ENCODE measurements around the gene MSL1. TPM values are rescaled to one million over a fixed set of nuclear protein-coding genes. Genes with fewer than 3 reads are reported as not detected.

Gene MSL1
- total RNA-seq, 1 donor from 2014 or later: 59.3 TPM

- no peak overlapping the region for H3K4me3 ChIP-seq (ENCODE audit: low read depth, low read length)
- no peak for DNase-seq (ENCODE audit: low read depth)
- TF ChIP-seq, protein P1, sequence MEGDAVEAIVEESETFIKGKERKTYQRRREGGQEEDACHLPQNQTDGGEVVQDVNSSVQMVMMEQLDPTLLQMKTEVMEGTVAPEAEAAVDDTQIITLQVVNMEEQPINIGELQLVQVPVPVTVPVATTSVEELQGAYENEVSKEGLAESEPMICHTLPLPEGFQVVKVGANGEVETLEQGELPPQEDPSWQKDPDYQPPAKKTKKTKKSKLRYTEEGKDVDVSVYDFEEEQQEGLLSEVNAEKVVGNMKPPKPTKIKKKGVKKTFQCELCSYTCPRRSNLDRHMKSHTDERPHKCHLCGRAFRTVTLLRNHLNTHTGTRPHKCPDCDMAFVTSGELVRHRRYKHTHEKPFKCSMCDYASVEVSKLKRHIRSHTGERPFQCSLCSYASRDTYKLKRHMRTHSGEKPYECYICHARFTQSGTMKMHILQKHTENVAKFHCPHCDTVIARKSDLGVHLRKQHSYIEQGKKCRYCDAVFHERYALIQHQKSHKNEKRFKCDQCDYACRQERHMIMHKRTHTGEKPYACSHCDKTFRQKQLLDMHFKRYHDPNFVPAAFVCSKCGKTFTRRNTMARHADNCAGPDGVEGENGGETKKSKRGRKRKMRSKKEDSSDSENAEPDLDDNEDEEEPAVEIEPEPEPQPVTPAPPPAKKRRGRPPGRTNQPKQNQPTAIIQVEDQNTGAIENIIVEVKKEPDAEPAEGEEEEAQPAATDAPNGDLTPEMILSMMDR (conservative IDR thresholded peaks at IDR 0.05; ENCODE audit: low read depth, low read length): no peak
Observed at GRCh38 chr17:40181205-40181604, 59.4 kb downstream of the MSL1 start.

- H3K4me3 ChIP-seq (ENCODE audit: low read depth, low read length): no peak overlapping the region
- no peak for DNase-seq (ENCODE audit: low read depth)
- TF ChIP-seq, protein P1 (conservative IDR thresholded peaks at IDR 0.05; ENCODE audit: low read depth, low read length): no peak
Observed at GRCh38 chr17:40182606-40183005, 60.8 kb downstream of the MSL1 start.

Other genes starting within 250 kb of the MSL1 start
- gene GSDMB, start 203.3 kb upstream of the MSL1 start, total RNA-seq: 3.2 and 3.3 TPM in 2 replicates
- 23.3 and 35.6 TPM in 2 replicates for gene ORMDL3, start 194.4 kb upstream of the MSL1 start, total RNA-seq
- gene LRRC3C, start 194.2 kb upstream of the MSL1 start, total RNA-seq: not detected in 2 replicates
- 0.23 TPM in 1 of 2 replicates, not detected in the other for gene GSDMA, start 159.0 kb upstream of the MSL1 start, total RNA-seq
- gene PSMD3, start 141.2 kb upstream of the MSL1 start, total RNA-seq: 106 and 191 TPM in 2 replicates
- gene CSF3, start 106.5 kb upstream of the MSL1 start, total RNA-seq: not detected in 2 replicates
- 90.0 and 98.6 TPM in 2 replicates for gene MED24, start 67.6 kb upstream of the MSL1 start, total RNA-seq
- 3.8 and 5.4 TPM in 2 replicates for gene THRA, start 59.0 kb upstream of the MSL1 start, total RNA-seq
- gene NR1D1, start 21.4 kb upstream of the MSL1 start, total RNA-seq: 0.40 and 1.2 TPM in 2 replicates
- 40.9 and 58.9 TPM in 2 replicates for gene CASC3, start 18.6 kb downstream of the MSL1 start, total RNA-seq
- 2.1 and 2.8 TPM in 2 replicates for gene RAPGEFL1, start 55.5 kb downstream of the MSL1 start, total RNA-seq
- 7.5 and 12.5 TPM in 2 replicates for gene WIPF2, start 97.3 kb downstream of the MSL1 start, total RNA-seq
- 49.2 and 66.5 TPM in 2 replicates for gene CDC6, start 165.9 kb downstream of the MSL1 start, total RNA-seq
- gene RARA, start 187.2 kb downstream of the MSL1 start, total RNA-seq: 19.5 and 21.9 TPM in 2 replicates
- 0.58 TPM in 1 of 2 replicates, not detected in the other for gene GJD3, start 242.8 kb downstream of the MSL1 start, total RNA-seq